Chondrocyte (in vitro differentiated cells): ENCODE results near the gene IGFN1. TPM values are rescaled to one million over a fixed set of nuclear protein-coding genes. Genes with fewer than 3 reads are reported as not detected.

Source experiments
- DNase-seq: peaks from one replicate; pipeline ENCODE4 v3.0.0; 2021; ENCODE audit warnings: mixed read lengths, low spot score
- H3K27ac Mint-ChIP-seq: one replicate; pipeline ENCODE4 v1.8.0; 2021; ENCODE audit warnings: mild to moderate bottlenecking, moderate library complexity, mixed read lengths; ENCODE audit not compliant: unreplicated experiment
- H3K27me3 Mint-ChIP-seq: 2 replicates; pipeline ENCODE4 v1.8.0; 2021; ENCODE audit warnings: low read depth, mixed read lengths
- H3K36me3 Mint-ChIP-seq: 2 replicates; pipeline ENCODE4 v1.8.0; 2021; ENCODE audit warnings: low read depth, mixed read lengths
- H3K4me1 Mint-ChIP-seq: 2 replicates; pipeline ENCODE4 v1.8.0; 2021; ENCODE audit warnings: low read depth, mild to moderate bottlenecking, mixed read lengths
- H3K4me3 Mint-ChIP-seq: one replicate; pipeline ENCODE4 v1.8.0; 2021; ENCODE audit warnings: mild to moderate bottlenecking, moderate library complexity, mixed read lengths; ENCODE audit not compliant: unreplicated experiment
- H3K9me3 Mint-ChIP-seq: 2 replicates; pipeline ENCODE4 v1.8.0; 2021; ENCODE audit warnings: low read depth, mixed read lengths
- CTCF ChIP-seq: fragments of 200-600 bp; sonication (generic); IDR thresholded peaks from 2 replicates; pipeline ENCODE4 v1.5.0; 2021; ENCODE audit warnings: antibody characterized with exemption, mild to moderate bottlenecking, moderate library complexity
- total RNA-seq: library from RNA; stranded (reverse); gene quantifications from 3 replicates; pipeline ENCODE4 v1.2.1, GENCODE V29; 2021

IGFN1 gene
- total RNA-seq, 1 donor from 2014 or later = 1.9 TPM

- peak; percentile 62 for DNase-seq
- Mint-ChIP-seq H3K27me3 (no peaks in the 10 kb centered on the region), H3K27ac (no peak overlapping the region), H3K36me3 (peaks cover 39% of the 10 kb centered on the region), H3K4me3 (no peak overlapping the region), H3K4me1 (peaks cover 1% of the 10 kb centered on the region), H3K9me3 (no peaks in the 10 kb centered on the region)
- TF ChIP-seq CTCF = no peak
Measured at GRCh38 chr1:201147396-201148015, 43.1 kb upstream of the IGFN1 start.

DNA sequence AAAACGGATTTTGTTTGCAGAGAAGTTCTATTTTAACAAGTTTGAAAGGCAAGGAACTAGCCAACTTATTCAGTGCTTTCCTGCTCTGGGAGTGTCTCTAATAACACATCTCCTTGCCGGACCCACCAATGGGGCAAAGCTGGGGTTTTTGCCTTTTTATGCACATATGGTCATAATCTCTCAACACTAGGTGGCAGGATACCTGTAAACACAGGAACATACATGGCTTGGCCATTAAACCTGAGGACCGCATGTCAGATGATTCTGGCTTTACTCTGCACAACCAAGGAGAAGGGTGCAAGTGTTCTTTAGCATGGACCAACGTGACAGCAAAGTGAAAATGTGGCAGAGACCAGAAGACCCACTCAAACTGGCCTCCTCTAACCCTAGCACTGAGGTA is 41.2 kb upstream of the IGFN1 start:
- peaks cover 30% of the 10 kb centered on the region for H3K36me3 Mint-ChIP-seq

DNA sequence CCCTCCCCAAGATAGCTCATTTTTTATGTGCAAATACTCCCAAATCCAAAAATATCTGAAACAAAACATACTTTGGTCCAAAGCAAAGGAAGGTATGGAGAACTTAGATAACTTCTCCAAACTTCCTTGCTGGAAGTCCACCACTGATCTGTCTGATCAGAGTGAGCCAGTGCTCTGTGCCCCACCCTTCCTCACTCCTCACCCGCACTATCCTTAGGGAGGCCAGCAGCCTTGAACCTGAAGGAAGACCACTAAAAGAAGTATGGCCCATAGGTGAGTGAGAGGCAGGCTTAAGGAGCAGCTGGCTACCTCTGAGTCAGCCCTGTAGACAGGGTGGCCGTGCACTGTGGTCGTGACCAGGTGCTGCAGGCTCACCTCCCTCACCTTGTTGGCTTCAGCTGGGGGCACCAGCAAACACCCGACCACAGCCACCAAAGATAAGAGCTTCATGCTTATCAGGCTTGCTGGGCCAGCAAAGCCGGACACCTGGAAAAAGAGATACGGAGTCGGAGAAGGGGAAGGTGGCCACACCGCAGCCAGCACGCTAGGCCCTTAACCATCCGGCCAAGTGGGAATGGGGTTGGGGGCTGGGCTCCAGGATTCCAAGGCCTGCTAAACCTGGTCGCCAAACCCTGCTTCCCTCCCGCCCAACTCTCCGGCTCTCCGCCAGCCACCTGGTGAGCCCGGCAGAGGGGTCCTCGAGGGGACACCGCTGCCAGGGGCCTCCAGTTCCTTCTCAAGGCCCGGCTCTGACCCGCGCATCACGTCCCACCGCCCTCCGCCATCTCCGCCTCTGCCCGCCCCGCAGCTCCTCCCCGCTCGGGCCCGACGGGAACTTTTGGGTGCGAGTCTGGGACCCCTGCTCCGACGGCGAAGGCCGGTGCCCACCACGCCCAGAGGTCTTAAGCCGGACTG is 36.9 kb upstream of the IGFN1 start:
- no peaks in the 10 kb centered on the region for H3K27me3 Mint-ChIP-seq
- DNase-seq = no peak
- H3K4me3 Mint-ChIP-seq = peak overlapping the region; percentile 85
- H3K9me3 Mint-ChIP-seq = no peaks in the 10 kb centered on the region
- peaks cover 20% of the 10 kb centered on the region for H3K4me1 Mint-ChIP-seq
- peak; percentile 17 for TF ChIP-seq CTCF
- peaks cover 12% of the 10 kb centered on the region for H3K36me3 Mint-ChIP-seq
- H3K27ac Mint-ChIP-seq = peak overlapping the region; percentile 69

More for the DNA sequence above, 41.2 kb upstream of the IGFN1 start:
- Mint-ChIP-seq H3K27ac (no peak overlapping the region), H3K4me1 (peaks cover 14% of the 10 kb centered on the region), H3K4me3 (no peak overlapping the region), H3K9me3 (no peaks in the 10 kb centered on the region), H3K27me3 (no peaks in the 10 kb centered on the region)
- no peak for DNase-seq
- TF ChIP-seq CTCF = peak; percentile 74

- Mint-ChIP-seq H3K4me3 (peak within 1 kb of the TSS; percentile 85), H3K27ac (peak within 1 kb of the TSS; percentile 69), H3K27me3 (no peaks in the 10 kb centered on the region), H3K4me1 (peaks cover 20% of the 10 kb centered on the region), H3K36me3 (peaks cover 9% of the 10 kb centered on the region), H3K9me3 (no peaks in the 10 kb centered on the region)
- no peak for TF ChIP-seq CTCF
- no peak for DNase-seq
Measured at GRCh38 chr1:201154389-201155165, 36.0 kb upstream of the IGFN1 start, which contains the start of gene TMEM9. Gene TMEM9 (minus strand): TSS chr1:201154474. CDS start chr1:201153923, 551 bp downstream.

DNA sequence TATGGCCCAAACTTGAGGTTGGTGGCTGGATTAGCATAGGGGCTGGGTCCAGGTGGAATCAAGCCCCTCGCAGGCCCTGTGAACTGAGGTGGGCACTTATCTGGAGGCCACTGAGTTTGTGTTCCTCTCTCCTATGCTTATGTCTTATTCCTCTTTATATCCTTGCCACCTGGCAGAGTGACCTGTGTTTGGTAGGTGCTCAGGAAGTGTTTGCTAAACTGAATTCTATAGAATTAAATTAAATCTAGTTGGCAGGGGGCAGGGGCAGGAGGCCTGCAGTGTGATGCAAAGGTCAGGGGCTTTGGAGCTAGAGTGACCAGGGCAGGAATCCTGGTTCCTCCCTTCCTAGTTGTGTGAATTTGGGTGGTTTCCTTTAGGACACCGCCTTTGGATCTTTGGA is 35.3 kb upstream of the IGFN1 start:
- Mint-ChIP-seq H3K27me3 (no peaks in the 10 kb centered on the region), H3K9me3 (no peaks in the 10 kb centered on the region), H3K4me3 (no peak overlapping the region), H3K4me1 (peaks cover 20% of the 10 kb centered on the region), H3K36me3 (peaks cover 9% of the 10 kb centered on the region), H3K27ac (no peak overlapping the region)
- DNase-seq = no peak
- no peak for TF ChIP-seq CTCF
